HepG2 (cell line): Measurements from ENCODE around the gene MICAL3. TPM values are rescaled to one million over a fixed set of nuclear protein-coding genes. Genes with fewer than 3 reads are reported as not detected.
A peak's percentile ranks its signal among the peaks of the same experiment; 100 is the strongest.

Source experiments
- CEBPG ChIP-seq: IDR thresholded peaks from 2 replicates; pipeline ENCODE4 v1.6.1; 2016
- CERS6 ChIP-seq: sonication (generic); formaldehyde crosslinking; IDR thresholded peaks from 2 replicates; pipeline ENCODE4 v1.5.0; 2020; ENCODE audit warnings: missing genetic modification reagents
- DNMT3B ChIP-seq: conservative IDR thresholded peaks from 2 replicates; pipeline ENCODE4 v1.6.1; 2016; ENCODE audit warnings: missing biosample characterization, control low read depth
- FOXK1 ChIP-seq: sonication (generic); formaldehyde crosslinking; IDR thresholded peaks from 2 replicates; pipeline ENCODE4 v1.4.0; 2020; ENCODE audit warnings: low read depth, missing genetic modification reagents, borderline replicate concordance
- FOXO4 ChIP-seq: sonication (generic); formaldehyde crosslinking; conservative IDR thresholded peaks from 2 replicates; pipeline ENCODE4 v1.8.1; 2023; ENCODE audit warnings: missing genetic modification reagents
- FOXP1 ChIP-seq, 2 experiments: fragments of 450-650 bp in 1 of 2; IDR thresholded peaks; 2 replicates each; pipeline ENCODE4 v1.6.1; 2017 to 2018; ENCODE audit warnings: antibody characterized with exemption in 1 of 2
- HDAC1 ChIP-seq: sonication (generic); formaldehyde crosslinking; IDR thresholded peaks from 2 replicates; pipeline ENCODE4 v1.5.1; 2020; ENCODE audit warnings: mild to moderate bottlenecking, missing genetic modification reagents
- MZF1 ChIP-seq: sonication (generic); formaldehyde crosslinking; IDR thresholded peaks from 2 replicates; pipeline ENCODE4 v1.8.1; 2023; ENCODE audit warnings: mild to moderate bottlenecking, missing genetic modification reagents, borderline replicate concordance
- NFRKB ChIP-seq: fragments of 450-650 bp; IDR thresholded peaks from 2 replicates; pipeline ENCODE4 v1.6.1; 2017
- SIN3A ChIP-seq: IDR thresholded peaks from 2 replicates; pipeline ENCODE4 v1.6.1; 2011; ENCODE audit warnings: low read depth, mild to moderate bottlenecking, control low read depth, low read length, borderline replicate concordance
- SRSF1 ChIP-seq: fragments of 200-400 bp; formaldehyde crosslinking; optimal IDR thresholded peaks from 2 replicates; pipeline ENCODE3; 2017; ENCODE audit warnings: mild to moderate bottlenecking, low read depth, low read length, moderate library complexity
- ZBTB26 ChIP-seq: IDR thresholded peaks from 2 replicates; pipeline ENCODE4 v1.6.1; 2016; ENCODE audit warnings: missing compliant biosample characterization, missing genetic modification reagents, borderline replicate concordance
- ZBTB4 ChIP-seq: sonication (generic); formaldehyde crosslinking; IDR thresholded peaks from 2 replicates; pipeline ENCODE4 v1.4.0; 2020; ENCODE audit warnings: missing genetic modification reagents, mild to moderate bottlenecking, borderline replicate concordance
- ZNF232 ChIP-seq: sonication (generic); formaldehyde crosslinking; IDR thresholded peaks from 2 replicates; pipeline ENCODE4 v1.4.0; 2020; ENCODE audit warnings: missing genetic modification reagents, borderline replicate concordance
- ZNF451 ChIP-seq: sonication (generic); formaldehyde crosslinking; IDR thresholded peaks from 2 replicates; pipeline ENCODE4 v1.5.0; 2020; ENCODE audit warnings: mild to moderate bottlenecking, missing genetic modification reagents
- ZNF773 ChIP-seq: sonication (generic); formaldehyde crosslinking; IDR thresholded peaks from 2 replicates; pipeline ENCODE4 v1.4.0; 2020; ENCODE audit warnings: missing genetic modification reagents, borderline replicate concordance
- ZNF784 ChIP-seq: sonication (generic); formaldehyde crosslinking; IDR thresholded peaks from 2 replicates; pipeline ENCODE4 v1.5.1; 2020; ENCODE audit warnings: missing genetic modification reagents, mild to moderate bottlenecking, borderline replicate concordance
- polyA plus RNA-seq, 8 experiments: library from polyadenylated mRNA; depleted of rRNA in 3 of 8; stranded (reverse) in 7 of 8; unstranded in 1 of 8; fragments of >200 nt; fragmentation: Illumina TruSeq in 4 of 8; extraction: Trizol in 4 of 8; gene quantifications; 2 replicates each; pipeline versions ENCODE4 v1.2.1 to v1.2.3, GENCODE V29; 2011 to 2016; ENCODE audit warnings: low read depth in 4 of 8, missing spikeins in 1 of 8, mixed read lengths in 1 of 8; ENCODE audit not compliant: insufficient read depth in 1 of 8
- total RNA-seq, 5 experiments: library from RNA; depleted of rRNA; stranded (reverse); fragments of >200 nt; fragmentation: Illumina TruSeq; extraction: Trizol; gene quantifications; 2 replicates each; pipeline ENCODE4 v1.2.3, GENCODE V29; 2016; ENCODE audit warnings: low read depth in 1 of 5
- TF ChIP-seq, protein P1 (sequence below): sonication (generic); formaldehyde crosslinking; IDR thresholded peaks from 2 replicates; pipeline ENCODE4 v1.8.0; 2022; ENCODE audit warnings: low read depth, missing genetic modification reagents

The MICAL3 gene
- total and polyA plus RNA-seq, 2 of the 13 experiments (the other 11 are each of a cell fraction or from before 2014, with no cell fraction given) = 5.3 to 12.5 TPM

- TF ChIP-seq ZNF784 (CRISPR knock-in tag) (no peak), SRSF1 (no peak), CEBPG (no peak), NFRKB (no peak), MZF1 (CRISPR knock-in tag) (no peak), FOXP1 (IDR thresholded peaks at IDR 0.05) (no peak), FOXP1 (CRISPR knock-in tag; IDR thresholded peaks at IDR 0.05) (peak; percentile 20; the same call in 1 of the 2 replicates), CERS6 (no peak), DNMT3B (CRISPR knock-in tag) (0 out of 2 replicates have a peak, but pooled peaks have one; percentile 51), SIN3A (no peak), HDAC1 (CRISPR knock-in tag) (no peak; the same call in none of the 2 replicates), ZNF773 (no peak), ZNF451 (CRISPR knock-in tag) (no peak), ZBTB26 (no peak), FOXO4 (CRISPR knock-in tag) (no peak), FOXK1 (no peak), ZBTB4 (CRISPR knock-in tag) (peak; percentile 80; the same call in 1 of the 2 replicates), ZNF232 (CRISPR knock-in tag) (0 out of 2 replicates have a peak, but pooled peaks have one; percentile 55)
- TF ChIP-seq, protein P1, sequence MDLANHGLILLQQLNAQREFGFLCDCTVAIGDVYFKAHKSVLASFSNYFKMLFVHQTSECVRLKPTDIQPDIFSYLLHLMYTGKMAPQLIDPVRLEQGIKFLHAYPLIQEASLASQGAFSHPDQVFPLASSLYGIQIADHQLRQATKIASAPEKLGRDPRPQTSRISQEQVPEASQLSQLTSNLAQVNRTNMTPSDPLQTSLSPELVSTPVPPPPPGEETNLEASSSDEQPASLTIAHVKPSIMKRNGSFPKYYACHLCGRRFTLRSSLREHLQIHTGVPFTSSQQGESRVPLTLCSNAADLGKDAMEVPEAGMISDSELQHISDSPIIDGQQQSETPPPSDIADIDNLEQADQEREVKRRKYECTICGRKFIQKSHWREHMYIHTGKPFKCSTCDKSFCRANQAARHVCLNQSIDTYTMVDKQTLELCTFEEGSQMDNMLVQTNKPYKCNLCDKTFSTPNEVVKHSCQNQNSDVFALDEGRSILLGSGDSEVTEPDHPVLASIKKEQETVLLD (CRISPR knock-in tag) = no peak
Measured at GRCh38 chr22:17786435-17787161, 237.8 kb downstream of the MICAL3 start (continued).
